ENCODE data around the gene IL24.
A peak's percentile ranks its signal among the peaks of the same experiment; 100 is the strongest.

DNA sequence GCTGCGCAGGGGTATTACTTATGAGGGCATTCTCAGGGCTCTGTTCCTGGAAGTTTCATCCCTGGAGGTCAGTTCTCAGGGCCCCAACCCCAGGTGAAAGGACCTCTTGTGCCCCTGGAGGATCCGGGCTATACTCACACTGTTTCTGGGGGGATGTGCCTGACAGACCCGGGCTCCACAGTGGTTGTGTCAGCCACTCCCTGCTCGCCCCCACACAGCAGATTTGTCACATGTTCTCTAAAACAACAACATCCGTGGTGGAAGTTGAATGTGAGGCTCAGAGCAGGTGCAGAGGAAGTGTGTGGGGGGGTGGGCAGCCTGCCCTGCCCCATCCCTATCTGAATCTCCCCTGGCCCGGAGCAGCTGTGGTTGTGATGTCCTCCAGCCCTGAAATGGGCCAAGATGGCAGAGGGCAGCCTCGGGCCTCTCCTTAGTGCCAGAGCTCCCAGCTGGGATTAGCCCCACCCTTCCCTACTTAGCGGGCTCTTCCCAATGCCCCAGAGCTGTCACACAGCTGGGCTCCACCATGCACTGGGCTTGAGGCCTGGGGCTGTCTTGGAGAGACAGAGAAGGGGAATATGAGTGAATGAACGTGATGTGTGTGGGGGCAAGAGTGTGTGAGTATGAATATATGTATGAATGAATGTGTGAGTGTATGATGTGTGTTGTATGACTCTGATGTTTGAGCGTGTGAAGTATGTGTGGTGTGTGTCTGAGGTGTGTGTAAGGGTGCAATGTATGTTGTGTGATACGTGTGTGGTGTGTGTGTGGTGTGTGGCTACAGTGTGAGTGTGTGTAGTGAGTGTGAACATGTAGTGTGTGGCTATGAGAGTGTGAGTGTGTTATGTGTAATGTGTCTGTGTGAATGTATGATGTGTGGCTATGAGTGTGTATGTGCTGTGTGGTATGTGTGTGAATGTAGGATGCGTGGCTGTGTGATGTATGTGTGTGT, 26.0 kb downstream of the IL24 start:
- TF ChIP-seq, protein P1, sequence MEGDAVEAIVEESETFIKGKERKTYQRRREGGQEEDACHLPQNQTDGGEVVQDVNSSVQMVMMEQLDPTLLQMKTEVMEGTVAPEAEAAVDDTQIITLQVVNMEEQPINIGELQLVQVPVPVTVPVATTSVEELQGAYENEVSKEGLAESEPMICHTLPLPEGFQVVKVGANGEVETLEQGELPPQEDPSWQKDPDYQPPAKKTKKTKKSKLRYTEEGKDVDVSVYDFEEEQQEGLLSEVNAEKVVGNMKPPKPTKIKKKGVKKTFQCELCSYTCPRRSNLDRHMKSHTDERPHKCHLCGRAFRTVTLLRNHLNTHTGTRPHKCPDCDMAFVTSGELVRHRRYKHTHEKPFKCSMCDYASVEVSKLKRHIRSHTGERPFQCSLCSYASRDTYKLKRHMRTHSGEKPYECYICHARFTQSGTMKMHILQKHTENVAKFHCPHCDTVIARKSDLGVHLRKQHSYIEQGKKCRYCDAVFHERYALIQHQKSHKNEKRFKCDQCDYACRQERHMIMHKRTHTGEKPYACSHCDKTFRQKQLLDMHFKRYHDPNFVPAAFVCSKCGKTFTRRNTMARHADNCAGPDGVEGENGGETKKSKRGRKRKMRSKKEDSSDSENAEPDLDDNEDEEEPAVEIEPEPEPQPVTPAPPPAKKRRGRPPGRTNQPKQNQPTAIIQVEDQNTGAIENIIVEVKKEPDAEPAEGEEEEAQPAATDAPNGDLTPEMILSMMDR (IDR thresholded peaks at IDR 0.05; ENCODE audit: insufficient read depth, low read length): no peak
- TF ChIP-seq POLR2AphosphoS5 (IDR thresholded peaks at IDR 0.05; ENCODE audit: low read depth): peak; percentile 79
- TF ChIP-seq, protein P2, sequence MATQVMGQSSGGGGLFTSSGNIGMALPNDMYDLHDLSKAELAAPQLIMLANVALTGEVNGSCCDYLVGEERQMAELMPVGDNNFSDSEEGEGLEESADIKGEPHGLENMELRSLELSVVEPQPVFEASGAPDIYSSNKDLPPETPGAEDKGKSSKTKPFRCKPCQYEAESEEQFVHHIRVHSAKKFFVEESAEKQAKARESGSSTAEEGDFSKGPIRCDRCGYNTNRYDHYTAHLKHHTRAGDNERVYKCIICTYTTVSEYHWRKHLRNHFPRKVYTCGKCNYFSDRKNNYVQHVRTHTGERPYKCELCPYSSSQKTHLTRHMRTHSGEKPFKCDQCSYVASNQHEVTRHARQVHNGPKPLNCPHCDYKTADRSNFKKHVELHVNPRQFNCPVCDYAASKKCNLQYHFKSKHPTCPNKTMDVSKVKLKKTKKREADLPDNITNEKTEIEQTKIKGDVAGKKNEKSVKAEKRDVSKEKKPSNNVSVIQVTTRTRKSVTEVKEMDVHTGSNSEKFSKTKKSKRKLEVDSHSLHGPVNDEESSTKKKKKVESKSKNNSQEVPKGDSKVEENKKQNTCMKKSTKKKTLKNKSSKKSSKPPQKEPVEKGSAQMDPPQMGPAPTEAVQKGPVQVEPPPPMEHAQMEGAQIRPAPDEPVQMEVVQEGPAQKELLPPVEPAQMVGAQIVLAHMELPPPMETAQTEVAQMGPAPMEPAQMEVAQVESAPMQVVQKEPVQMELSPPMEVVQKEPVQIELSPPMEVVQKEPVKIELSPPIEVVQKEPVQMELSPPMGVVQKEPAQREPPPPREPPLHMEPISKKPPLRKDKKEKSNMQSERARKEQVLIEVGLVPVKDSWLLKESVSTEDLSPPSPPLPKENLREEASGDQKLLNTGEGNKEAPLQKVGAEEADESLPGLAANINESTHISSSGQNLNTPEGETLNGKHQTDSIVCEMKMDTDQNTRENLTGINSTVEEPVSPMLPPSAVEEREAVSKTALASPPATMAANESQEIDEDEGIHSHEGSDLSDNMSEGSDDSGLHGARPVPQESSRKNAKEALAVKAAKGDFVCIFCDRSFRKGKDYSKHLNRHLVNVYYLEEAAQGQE (IDR thresholded peaks at IDR 0.05; ENCODE audit: insufficient replicate concordance, low read depth): no peak

Data from HL-60 (cell line).